GM10266 (cell line): Measurements from ENCODE around the gene ALPL.

Experiments
- DNase-seq: peaks from one replicate; pipeline ENCODE4 v3.0.0; 2012; ENCODE audit errors: extremely low spot score
- TF ChIP-seq, protein P1 (sequence below): IDR thresholded peaks from 2 replicates; pipeline ENCODE4 v1.5.1; 2012; ENCODE audit warnings: mild to moderate bottlenecking, low read depth; ENCODE audit not compliant: control insufficient read depth, insufficient read depth; ENCODE audit errors: missing control alignments

ALPL gene

DNA sequence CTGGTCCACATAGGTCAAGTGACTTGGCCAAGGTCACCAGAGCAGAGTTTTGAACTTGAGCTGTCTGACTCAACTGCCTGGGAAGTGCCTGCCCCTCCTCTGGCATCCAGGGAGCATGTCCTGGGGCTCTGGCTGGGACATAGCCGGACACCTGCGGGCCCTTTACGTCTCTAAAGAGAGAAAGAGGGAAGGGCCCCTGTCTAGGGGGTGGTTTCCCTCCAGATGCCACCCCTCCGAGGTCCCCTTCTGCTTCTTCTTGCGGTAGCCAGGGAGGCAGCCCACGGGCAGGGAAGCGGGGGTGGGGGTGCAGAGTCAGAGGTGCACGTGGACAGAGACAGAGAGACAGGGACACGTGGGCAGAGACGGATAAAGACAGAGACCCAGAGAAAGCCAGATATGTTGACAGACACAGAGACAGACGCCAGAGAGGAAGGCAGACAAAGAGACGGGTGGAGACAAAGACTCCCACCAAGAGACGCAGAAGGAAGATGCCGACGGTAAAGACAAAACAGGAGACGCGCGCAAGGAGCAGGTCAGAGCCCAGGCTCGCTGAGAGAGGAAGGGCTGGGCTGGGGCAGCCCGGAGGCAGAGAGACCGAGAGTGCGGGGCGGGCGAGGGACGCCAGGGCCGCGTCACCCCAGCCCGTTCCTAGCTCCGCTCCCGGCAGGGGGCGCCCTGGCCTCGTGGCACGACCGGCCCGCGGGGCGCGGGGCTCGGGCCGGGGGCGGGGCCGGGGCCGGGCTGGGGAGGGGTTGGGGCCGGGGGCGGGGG lies 458 bp upstream of the ALPL start:
- TF ChIP-seq, protein P1, sequence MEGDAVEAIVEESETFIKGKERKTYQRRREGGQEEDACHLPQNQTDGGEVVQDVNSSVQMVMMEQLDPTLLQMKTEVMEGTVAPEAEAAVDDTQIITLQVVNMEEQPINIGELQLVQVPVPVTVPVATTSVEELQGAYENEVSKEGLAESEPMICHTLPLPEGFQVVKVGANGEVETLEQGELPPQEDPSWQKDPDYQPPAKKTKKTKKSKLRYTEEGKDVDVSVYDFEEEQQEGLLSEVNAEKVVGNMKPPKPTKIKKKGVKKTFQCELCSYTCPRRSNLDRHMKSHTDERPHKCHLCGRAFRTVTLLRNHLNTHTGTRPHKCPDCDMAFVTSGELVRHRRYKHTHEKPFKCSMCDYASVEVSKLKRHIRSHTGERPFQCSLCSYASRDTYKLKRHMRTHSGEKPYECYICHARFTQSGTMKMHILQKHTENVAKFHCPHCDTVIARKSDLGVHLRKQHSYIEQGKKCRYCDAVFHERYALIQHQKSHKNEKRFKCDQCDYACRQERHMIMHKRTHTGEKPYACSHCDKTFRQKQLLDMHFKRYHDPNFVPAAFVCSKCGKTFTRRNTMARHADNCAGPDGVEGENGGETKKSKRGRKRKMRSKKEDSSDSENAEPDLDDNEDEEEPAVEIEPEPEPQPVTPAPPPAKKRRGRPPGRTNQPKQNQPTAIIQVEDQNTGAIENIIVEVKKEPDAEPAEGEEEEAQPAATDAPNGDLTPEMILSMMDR: peak; percentile 80
- peak; percentile 92 for DNase-seq

GRCh38 chr1:21510113-21510493 lies 880 bp downstream of the ALPL start:
- DNase-seq: no peak
- TF ChIP-seq, protein P1: no peak

DNA sequence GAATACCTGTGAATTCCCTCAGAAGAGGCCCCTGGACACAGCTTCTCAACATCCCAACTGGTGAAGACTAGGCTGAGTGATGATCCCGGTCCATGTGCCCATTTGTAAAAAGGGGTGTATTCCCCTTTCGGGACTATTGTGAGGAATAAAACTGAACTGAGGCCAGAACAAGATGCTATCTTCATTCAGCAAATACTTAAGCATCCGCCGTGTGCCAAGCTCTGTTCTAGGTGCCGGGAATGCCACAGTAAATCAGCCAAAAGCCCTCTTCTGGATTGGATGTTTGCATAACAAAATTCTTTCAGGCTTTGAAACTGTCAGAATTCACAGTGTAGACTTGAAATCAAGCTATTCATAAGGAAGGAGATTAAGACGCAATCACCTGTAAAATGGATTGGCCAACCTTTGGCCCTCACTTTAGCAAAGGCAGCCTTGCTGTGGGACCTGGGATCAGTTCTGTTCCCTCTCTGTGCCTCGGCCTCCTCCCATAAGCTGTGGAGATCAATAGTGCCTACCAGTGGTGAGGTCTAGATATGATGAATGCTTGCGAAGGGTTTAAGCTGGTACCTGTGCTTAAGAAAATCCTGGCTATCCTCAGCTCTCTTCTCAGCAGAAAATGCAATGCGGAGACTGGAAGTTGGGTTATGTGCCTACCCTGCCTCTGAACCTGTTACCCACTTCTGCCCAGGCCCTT lies 1.8 kb downstream of the ALPL start:
- DNase-seq: no peak
- TF ChIP-seq, protein P1: no peak

GRCh38 chr1:21511579-21512522 lies 2.6 kb downstream of the ALPL start:
- DNase-seq: no peak

GRCh38 chr1:21514245-21514644 lies 5.0 kb downstream of the ALPL start:
- TF ChIP-seq, protein P1: no peak
- peak; percentile 67 for DNase-seq

More at GRCh38 chr1:21511579-21512522, 2.6 kb downstream of the ALPL start:
- TF ChIP-seq, protein P1: no peak

DNA sequence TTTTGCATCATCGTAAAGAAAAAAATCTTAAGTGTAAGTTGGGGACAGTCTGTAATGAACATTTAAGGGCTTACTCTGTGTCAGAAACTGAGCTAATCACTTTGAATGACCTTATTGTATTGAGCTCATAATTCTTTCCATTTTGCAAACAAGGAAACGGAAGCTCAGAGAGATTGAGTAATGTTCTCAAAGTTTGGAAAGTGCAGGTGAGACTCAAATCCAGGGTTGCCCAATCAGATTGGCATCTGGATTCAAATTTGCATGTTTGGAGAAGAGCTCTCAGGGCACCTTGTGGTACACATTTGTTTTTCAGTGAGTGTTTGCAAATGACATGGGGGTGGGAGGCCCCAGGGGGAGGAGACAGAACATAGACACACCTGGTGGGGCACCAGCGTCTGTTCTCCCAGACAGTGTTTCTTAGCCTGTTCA lies 8.0 kb downstream of the ALPL start:
- no peak for DNase-seq
- TF ChIP-seq, protein P1: no peak
